GM10248 (cell line): ENCODE data around the gene SPATA9.

Experiments used
- CTCF ChIA-PET: fragments of 300-600 bp; sonication (Branson Sonifier 250); formaldehyde crosslinking; extraction: SDS; loops from one replicate; lab custom pipeline; 2021; ENCODE audit warnings: antibody characterized with exemption; lab: Yijun Ruan, JAX
- POLR2A ChIA-PET: fragments of 350-650 bp; sonication (Branson Sonifier 250); formaldehyde crosslinking; extraction: SDS; loops from one replicate; lab custom pipeline; 2020; ENCODE audit warnings: antibody characterized with exemption; lab: Yijun Ruan, JAX
- DNase-seq: peaks from one replicate; pipeline ENCODE4 v3.0.0; 2012; ENCODE audit errors: extremely low spot score
- CTCF ChIP-seq: IDR thresholded peaks from 2 replicates; pipeline ENCODE4 v1.5.1; 2012; ENCODE audit warnings: mild to moderate bottlenecking, low read depth; ENCODE audit errors: extremely low read depth, missing control alignments, control extremely low read depth

SPATA9 gene

DNA sequence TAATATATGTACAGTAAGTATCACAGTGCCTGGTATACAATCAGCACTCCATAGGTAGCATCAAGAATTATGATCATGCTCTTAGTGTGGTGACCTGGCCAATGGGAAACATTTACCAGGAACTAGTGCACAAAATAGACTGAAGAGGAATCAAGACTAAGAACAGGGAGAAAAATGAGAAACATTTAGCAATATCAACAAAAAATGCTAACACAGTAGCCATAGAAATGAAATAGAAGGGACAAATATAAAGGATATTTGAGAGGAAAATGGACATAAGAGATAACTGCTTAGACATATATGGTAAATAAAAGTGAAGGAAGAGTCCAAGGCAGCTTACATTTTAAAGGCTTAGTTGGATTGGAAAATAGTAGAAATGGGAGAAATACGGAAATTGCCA is 16.5 kb upstream of the SPATA9 start:
- CTCF ChIA-PET: interaction anchor here (1.1 to 2.8 kb wide), 3 partner anchors 11 to 35 kb away, joined by 3 to 11 read pairs (median 4); no protein-coding TSS in a partner anchor
- no peak for TF ChIP-seq CTCF
- POLR2A ChIA-PET: no interaction called here
- DNase-seq: no peak

DNA sequence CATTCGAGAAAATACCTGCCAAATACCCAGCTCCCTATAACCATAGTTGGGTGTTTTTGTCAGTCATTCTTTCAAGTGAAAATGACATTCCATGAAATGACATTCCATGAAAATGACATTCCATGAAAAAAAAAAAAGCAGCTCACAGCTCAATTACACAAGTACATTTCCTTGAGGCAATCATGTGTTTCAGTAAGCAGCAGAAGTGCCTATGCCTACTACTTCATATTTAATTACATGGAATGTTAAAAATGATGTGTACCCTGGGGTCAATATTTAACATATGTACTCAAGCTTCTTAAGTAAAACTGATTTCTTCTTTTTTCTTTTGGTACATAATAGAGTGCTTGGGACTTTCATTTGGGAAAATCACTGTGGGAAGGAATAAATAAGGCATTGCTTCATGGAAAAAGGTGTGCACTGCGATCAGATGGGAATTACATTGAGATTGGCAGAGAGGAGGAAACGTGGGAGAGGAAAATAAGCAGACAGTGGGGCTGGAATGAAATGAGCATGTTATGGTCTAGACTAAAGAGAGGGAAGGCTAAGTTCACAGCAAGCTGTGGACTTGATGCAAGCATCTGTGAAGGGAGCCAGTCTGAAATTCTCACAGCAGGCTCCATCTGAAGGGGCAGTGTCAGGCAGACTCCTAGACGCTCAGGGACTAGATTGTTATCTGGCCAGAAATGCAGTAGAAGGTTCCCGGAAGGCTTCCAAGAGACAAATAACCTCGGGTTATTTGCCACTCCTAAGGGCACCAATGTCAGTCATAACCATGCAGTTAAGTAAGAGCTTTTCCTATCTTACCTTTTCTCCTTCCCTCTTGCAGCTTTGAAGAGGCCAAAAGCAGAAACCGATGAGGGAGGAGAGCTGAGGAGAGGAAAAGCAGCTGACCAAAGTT is 15.2 kb upstream of the SPATA9 start:
- TF ChIP-seq CTCF: no peak
- ChIA-PET CTCF (interaction anchor here (0.9 to 1.8 kb wide), 6 partner anchors 10 to 640 kb away, joined by 3 to 5 read pairs (median 3); no protein-coding TSS in a partner anchor), POLR2A (no interaction called here)
- no peak for DNase-seq

DNA sequence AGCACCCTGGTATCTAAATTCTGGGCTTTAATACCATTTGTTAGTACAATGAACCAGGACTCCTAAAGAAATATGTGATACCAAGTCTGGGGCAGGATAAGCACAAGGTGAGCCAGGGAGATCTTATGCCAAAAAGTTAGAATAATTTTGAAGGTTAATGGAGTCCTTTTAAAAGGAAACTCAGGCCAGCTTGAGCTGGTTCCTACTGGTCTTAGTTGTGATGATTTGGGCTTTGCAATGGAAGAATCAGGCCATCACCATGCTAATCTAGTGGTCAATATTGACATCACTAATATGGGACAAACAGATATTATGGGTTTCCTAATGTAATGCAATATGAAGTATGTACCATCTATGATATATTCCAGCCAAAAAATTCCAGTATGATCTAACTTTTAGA is 7.5 kb upstream of the SPATA9 start:
- no peak for DNase-seq
- TF ChIP-seq CTCF: no peak
- ChIA-PET CTCF (no interaction called here), POLR2A (no interaction called here)

DNA sequence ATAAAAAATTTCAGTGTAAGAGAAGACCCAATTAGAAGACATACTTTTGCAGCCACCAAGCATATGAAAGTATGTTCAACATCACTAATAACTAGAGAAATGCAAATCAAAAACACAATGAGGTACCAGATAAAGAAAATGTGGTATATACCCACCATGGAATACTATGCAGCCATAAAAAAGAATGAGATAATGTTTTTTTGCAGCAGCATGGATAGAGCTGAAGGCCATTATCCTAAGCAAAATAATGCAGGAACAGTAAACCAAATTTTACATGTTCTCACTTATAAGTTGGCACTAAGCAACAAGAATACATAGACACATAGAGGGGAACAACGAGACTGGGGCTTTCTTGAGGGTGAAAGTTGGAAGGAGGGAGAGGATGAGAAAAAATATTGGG is 6.9 kb upstream of the SPATA9 start:
- DNase-seq: no peak
- no peak for TF ChIP-seq CTCF
- ChIA-PET CTCF (no interaction called here), POLR2A (no interaction called here)

DNA sequence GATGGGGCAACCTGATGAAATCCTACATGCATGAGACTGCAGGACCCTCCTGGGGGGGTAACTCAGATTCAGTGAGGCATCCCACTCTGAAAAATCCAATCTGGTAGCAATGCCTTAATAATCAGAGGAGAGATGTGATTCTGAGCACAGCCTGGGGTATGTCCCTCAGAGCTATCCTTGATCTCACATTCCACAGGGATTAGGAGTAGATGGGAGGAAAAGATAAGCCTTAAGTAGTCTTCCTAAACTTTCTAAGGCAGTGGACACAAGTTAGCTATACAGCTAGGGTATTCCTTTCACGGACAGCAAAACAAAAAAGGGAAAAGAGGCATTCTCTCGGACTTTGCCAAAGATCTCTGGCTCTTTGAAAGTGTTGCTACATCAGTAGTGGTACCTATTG is 3.9 kb upstream of the SPATA9 start:
- CTCF ChIA-PET: no interaction called here
- TF ChIP-seq CTCF: no peak
- POLR2A ChIA-PET: no interaction called here
- DNase-seq: no peak

DNA sequence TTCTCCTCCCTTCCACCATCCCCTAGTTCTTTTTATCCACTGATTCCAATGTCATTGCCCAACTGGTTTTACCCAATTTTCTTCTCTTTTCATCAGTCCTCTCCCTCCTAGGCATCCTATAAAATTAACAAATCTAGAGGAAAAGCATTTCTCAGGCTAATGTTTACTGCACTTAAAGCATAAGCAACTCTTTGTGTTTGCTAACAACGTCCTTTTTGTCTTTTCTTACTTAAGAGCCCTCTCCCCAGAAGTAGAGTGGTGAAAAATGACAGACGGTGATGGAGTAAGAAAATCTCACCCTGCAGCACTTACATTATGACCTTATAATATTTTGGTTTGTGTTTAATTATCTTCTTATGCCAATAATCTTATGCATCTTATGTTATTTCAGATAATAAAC is 1.6 kb upstream of the SPATA9 start:
- POLR2A ChIA-PET: no interaction called here
- no peak for TF ChIP-seq CTCF
- no peak for DNase-seq
- CTCF ChIA-PET: no interaction called here
